ENCODE measurements around the gene FAM222A. TPM values are rescaled to one million over a fixed set of nuclear protein-coding genes. Genes with fewer than 3 reads are reported as not detected.

Gene FAM222A
- polyA plus RNA-seq, 1 donor (not counting 4 experiments of a cell fraction or from before 2014, with no cell fraction given), result 0.05 TPM

GRCh38 chr12:109716512-109717389 is 3.1 kb downstream of the FAM222A start:
- Histone ChIP-seq H3K79me2 (ENCODE audit: control insufficient read depth, insufficient read depth, low read length) (no peaks in the 10 kb centered on the region), H3K9me3 (ENCODE audit: control insufficient read depth, low read depth, low read length) (no peaks in the 10 kb centered on the region), H3K27me3 (ENCODE audit: control insufficient read depth, extremely low read depth, insufficient read depth, low read length) (peaks cover 67% of the 10 kb centered on the region), H3K4me2 (ENCODE audit: control insufficient read depth, extremely low read depth, insufficient read depth, low read depth, low read length) (peak overlapping the region; percentile 25), H3K9ac (ENCODE audit: control insufficient read depth, extremely low read depth, insufficient read depth, low read length) (no peak overlapping the region), H3K4me1 (ENCODE audit: control insufficient read depth, extremely low read depth, insufficient read depth, low read length) (no peaks in the 10 kb centered on the region), H3K4me3 (ENCODE audit: control insufficient read depth in 2 of 3, extremely low read depth in 1 of 3, insufficient read depth in 2 of 3, low read depth in 1 of 3, low read length in 3 of 3) (no peak overlapping the region), H3K9me1 (ENCODE audit: control insufficient read depth, extremely low read depth, insufficient read depth, low read length) (no peaks in the 10 kb centered on the region), H2AFZ (ENCODE audit: control insufficient read depth, low read length) (no peak overlapping the region), H4K20me1 (ENCODE audit: control insufficient read depth, extremely low read depth, insufficient read depth, low read length) (peaks cover 6% of the 10 kb centered on the region), H3K36me3 (ENCODE audit: control insufficient read depth in 2 of 2, extremely low read depth in 1 of 2, insufficient read depth in 2 of 2, low read length in 2 of 2) (no peaks in the 10 kb centered on the region), H3K27ac (ENCODE audit: control insufficient read depth, insufficient read depth, low read length) (no peak overlapping the region)
- FAIRE-seq (no peak), DNase-seq (ENCODE audit: low read depth, low spot score) (no peak)
- dilution Hi-C loops (cut with MboI; ENCODE audit: extremely low pct_ligation_motif_present, low sequenced_read_pairs), result no loop called here
- TF ChIP-seq CTCF (optimal IDR thresholded peaks at IDR 0.05 in 1 of 3, IDR thresholded peaks at IDR 0.05 in 1 of 3, conservative IDR thresholded peaks at IDR 0.05 in 1 of 3; ENCODE audit: extremely low read depth in 1 of 3, insufficient read depth in 2 of 3, low read length in 3 of 3) (no peak), EZH2 (IDR thresholded peaks at IDR 0.05; ENCODE audit: low read length) (no peak)

- no peaks in the 10 kb centered on the region for H3K9me1 ChIP-seq (ENCODE audit: control insufficient read depth, extremely low read depth, insufficient read depth, low read length)
- H3K27ac ChIP-seq (ENCODE audit: control insufficient read depth, insufficient read depth, low read length), result no peak overlapping the region
- H3K4me1 ChIP-seq (ENCODE audit: control insufficient read depth, extremely low read depth, insufficient read depth, low read length), result no peaks in the 10 kb centered on the region
- H3K79me2 ChIP-seq (ENCODE audit: control insufficient read depth, insufficient read depth, low read length), result no peaks in the 10 kb centered on the region
- H4K20me1 ChIP-seq (ENCODE audit: control insufficient read depth, extremely low read depth, insufficient read depth, low read length), result peaks cover 6% of the 10 kb centered on the region
- H3K4me3 ChIP-seq (ENCODE audit: control insufficient read depth in 2 of 3, extremely low read depth in 1 of 3, insufficient read depth in 2 of 3, low read depth in 1 of 3, low read length in 3 of 3), result no peak overlapping the region
- FAIRE-seq, result no peak
- no peaks in the 10 kb centered on the region for H3K36me3 ChIP-seq (ENCODE audit: control insufficient read depth in 2 of 2, extremely low read depth in 1 of 2, insufficient read depth in 2 of 2, low read length in 2 of 2)
- no peak for TF ChIP-seq EZH2 (IDR thresholded peaks at IDR 0.05; ENCODE audit: low read length)
- no peak for TF ChIP-seq CTCF (optimal IDR thresholded peaks at IDR 0.05 in 1 of 3, IDR thresholded peaks at IDR 0.05 in 1 of 3, conservative IDR thresholded peaks at IDR 0.05 in 1 of 3; ENCODE audit: extremely low read depth in 1 of 3, insufficient read depth in 2 of 3, low read length in 3 of 3)
- H3K9me3 ChIP-seq (ENCODE audit: control insufficient read depth, low read depth, low read length), result no peaks in the 10 kb centered on the region
- DNase-seq (ENCODE audit: low read depth, low spot score), result no peak
- dilution Hi-C loops (cut with MboI; ENCODE audit: extremely low pct_ligation_motif_present, low sequenced_read_pairs), result no loop called here
- H2AFZ ChIP-seq (ENCODE audit: control insufficient read depth, low read length), result no peak overlapping the region
- no peak overlapping the region for H3K4me2 ChIP-seq (ENCODE audit: control insufficient read depth, extremely low read depth, insufficient read depth, low read depth, low read length)
- H3K27me3 ChIP-seq (ENCODE audit: control insufficient read depth, extremely low read depth, insufficient read depth, low read length), result peaks cover 67% of the 10 kb centered on the region
- no peak overlapping the region for H3K9ac ChIP-seq (ENCODE audit: control insufficient read depth, extremely low read depth, insufficient read depth, low read length)
These were observed 4.0 kb downstream of the FAM222A start for GRCh38 chr12:109717390-109718357.

Measured in keratinocyte (primary cell).